Measurements from ENCODE around the gene ARHGAP24. TPM values are rescaled to one million over a fixed set of nuclear protein-coding genes. Genes with fewer than 3 reads are reported as not detected.

The ARHGAP24 gene
- total RNA-seq, 4 donors from 2014 or later: 17.8 to 65.2 (median 27.2) TPM

GRCh38 chr4:85763202-85763601, 288.3 kb downstream of the ARHGAP24 start:
- Histone ChIP-seq H3K36me3 (no peaks in the 10 kb centered on the region), H3K4me3 (no peak overlapping the region), H3K4me1 (peaks cover 17% of the 10 kb centered on the region), H3K9me3 (no peaks in the 10 kb centered on the region), H3K27ac (no peak overlapping the region), H3K27me3 (no peaks in the 10 kb centered on the region)
- 35% methylated on average over 2 of the region's 2 CpGs for WGBS
- TF ChIP-seq CTCF (IDR thresholded peaks at IDR 0.05): no peak
- DNase-seq (ENCODE audit: low spot score in 2 of 2): no peak

GRCh38 chr4:85767649-85768048, 292.7 kb downstream of the ARHGAP24 start:
- no peak overlapping the region for H3K4me3 ChIP-seq
- H3K4me1 ChIP-seq: peaks cover 3% of the 10 kb centered on the region
- H3K27me3 ChIP-seq: no peaks in the 10 kb centered on the region
- H3K36me3 ChIP-seq: no peaks in the 10 kb centered on the region
- 97% methylated on average over 1 of the region's 1 CpG for WGBS
- no peaks in the 10 kb centered on the region for H3K9me3 ChIP-seq
- TF ChIP-seq POLR2AphosphoS5 (IDR thresholded peaks at IDR 0.05) (no peak), EP300 (IDR thresholded peaks at IDR 0.05) (no peak), POLR2A (IDR thresholded peaks at IDR 0.05) (no peak), CTCF (IDR thresholded peaks at IDR 0.05) (no peak)
- DNase-seq (ENCODE audit: low spot score in 2 of 2): no peak
- no peak overlapping the region for H3K27ac ChIP-seq

- H3K4me1 ChIP-seq: no peaks in the 10 kb centered on the region
- no peaks in the 10 kb centered on the region for H3K36me3 ChIP-seq
- DNase-seq (ENCODE audit: low spot score in 2 of 2): no peak
- WGBS: 88% methylated on average over 2 of the region's 2 CpGs
- no peak overlapping the region for H3K27ac ChIP-seq
- no peaks in the 10 kb centered on the region for H3K27me3 ChIP-seq
- no peak overlapping the region for H3K4me3 ChIP-seq
- TF ChIP-seq POLR2A (IDR thresholded peaks at IDR 0.05) (no peak), POLR2AphosphoS5 (IDR thresholded peaks at IDR 0.05) (no peak), CTCF (IDR thresholded peaks at IDR 0.05) (no peak), EP300 (IDR thresholded peaks at IDR 0.05) (no peak)
- H3K9me3 ChIP-seq: no peaks in the 10 kb centered on the region
These were observed 294.1 kb downstream of the ARHGAP24 start for GRCh38 chr4:85769009-85769408.

GRCh38 chr4:85772470-85772869, 297.5 kb downstream of the ARHGAP24 start:
- no peak overlapping the region for H3K27ac ChIP-seq
- 41% methylated on average over 1 of the region's 1 CpG for WGBS
- H3K4me3 ChIP-seq: no peak overlapping the region
- H3K4me1 ChIP-seq: no peaks in the 10 kb centered on the region
- no peaks in the 10 kb centered on the region for H3K36me3 ChIP-seq
- H3K27me3 ChIP-seq: no peaks in the 10 kb centered on the region
- H3K9me3 ChIP-seq: no peaks in the 10 kb centered on the region
- DNase-seq (ENCODE audit: low spot score in 2 of 2): no peak
- TF ChIP-seq POLR2A (IDR thresholded peaks at IDR 0.05): no peak
- no peak for TF ChIP-seq EP300 (IDR thresholded peaks at IDR 0.05)
- TF ChIP-seq POLR2AphosphoS5 (IDR thresholded peaks at IDR 0.05): no peak
- no peak for TF ChIP-seq CTCF (IDR thresholded peaks at IDR 0.05)

- no peaks in the 10 kb centered on the region for H3K36me3 ChIP-seq
- H3K27ac ChIP-seq: no peak overlapping the region
- no peaks in the 10 kb centered on the region for H3K27me3 ChIP-seq
- H3K9me3 ChIP-seq: no peaks in the 10 kb centered on the region
- no peak for DNase-seq (ENCODE audit: low spot score in 2 of 2)
- 91% methylated on average over 1 of the region's 1 CpG for WGBS
- TF ChIP-seq POLR2A (IDR thresholded peaks at IDR 0.05): no peak
- no peak for TF ChIP-seq POLR2AphosphoS5 (IDR thresholded peaks at IDR 0.05)
- no peak for TF ChIP-seq CTCF (IDR thresholded peaks at IDR 0.05)
- TF ChIP-seq EP300 (IDR thresholded peaks at IDR 0.05): no peak
- H3K4me1 ChIP-seq: peaks cover 7% of the 10 kb centered on the region
- H3K4me3 ChIP-seq: no peak overlapping the region
These were observed 298.4 kb downstream of the ARHGAP24 start for GRCh38 chr4:85773372-85773771.
